H9 (cell line): ENCODE measurements around the gene DPH1. TPM values are rescaled to one million over a fixed set of nuclear protein-coding genes. Genes with fewer than 3 reads are reported as not detected.

Source experiments
- DNase-seq: peaks from one replicate; pipeline ENCODE4 v3.0.0-alpha.2; 2017
- H2AFZ ChIP-seq: one replicate; pipeline ENCODE4 v1.6.1; 2013; ENCODE audit warnings: mild to moderate bottlenecking, low read length, control low read depth, moderate library complexity
- H2AK5ac ChIP-seq: 2 replicates; pipeline ENCODE4 v1.6.1; 2013; ENCODE audit warnings: low read length, control low read depth, mixed read lengths; ENCODE audit not compliant: insufficient read length
- H2BK120ac ChIP-seq: one replicate; pipeline ENCODE4 v1.6.1; 2013; ENCODE audit warnings: low read depth, mild to moderate bottlenecking, low read length, control low read depth, inconsistent platforms; ENCODE audit not compliant: poor library complexity, severe bottlenecking
- H2BK12ac ChIP-seq: 2 replicates; pipeline ENCODE4 v1.6.1; 2013; ENCODE audit warnings: low read length, control low read depth, mixed read lengths, low read depth; ENCODE audit not compliant: insufficient read length
- H2BK15ac ChIP-seq: 2 replicates; pipeline ENCODE4 v1.6.1; 2013; ENCODE audit warnings: low read depth, low read length, control low read depth
- H2BK20ac ChIP-seq: one replicate; pipeline ENCODE4 v1.6.1; 2013; ENCODE audit warnings: low read depth, mild to moderate bottlenecking, low read length, control low read depth, inconsistent platforms; ENCODE audit not compliant: poor library complexity, severe bottlenecking
- H2BK5ac ChIP-seq: 2 replicates; pipeline ENCODE4 v1.6.1; 2013; ENCODE audit warnings: low read length, control low read depth, mixed read lengths; ENCODE audit not compliant: insufficient read length
- H3K14ac ChIP-seq: 2 replicates; pipeline ENCODE4 v1.6.1; 2013; ENCODE audit warnings: low read length, control low read depth; ENCODE audit not compliant: insufficient read depth
- H3K18ac ChIP-seq: 2 replicates; pipeline ENCODE4 v1.6.1; 2013; ENCODE audit warnings: low read depth, mild to moderate bottlenecking, mixed read lengths, low read length, control low read depth; ENCODE audit not compliant: insufficient read length
- H3K23ac ChIP-seq: 2 replicates; pipeline ENCODE4 v1.6.1; 2013; ENCODE audit warnings: low read length, control low read depth, mixed read lengths, low read depth; ENCODE audit not compliant: insufficient read length
- H3K23me2 ChIP-seq: 2 replicates; pipeline ENCODE4 v1.6.1; 2013; ENCODE audit warnings: low read depth, mild to moderate bottlenecking, mixed read lengths, low read length, control low read depth; ENCODE audit not compliant: insufficient read length, poor library complexity, severe bottlenecking
- H3K27ac ChIP-seq: 2 replicates; pipeline ENCODE4 v1.5.1; 2013; ENCODE audit warnings: low read length, control low read depth, mixed read lengths, low read depth; ENCODE audit not compliant: insufficient read length
- H3K27me3 ChIP-seq: 2 replicates; pipeline ENCODE4 v1.6.1; 2013; ENCODE audit warnings: low read length, control low read depth, inconsistent platforms; ENCODE audit not compliant: insufficient read depth
- H3K4ac ChIP-seq: 2 replicates; pipeline ENCODE4 v1.6.1; 2013; ENCODE audit warnings: low read depth, mild to moderate bottlenecking, control low read depth, inconsistent platforms, low read length, moderate library complexity
- H3K4me1 ChIP-seq: 2 replicates; pipeline ENCODE4 v1.6.1; 2013; ENCODE audit warnings: low read length, control low read depth, inconsistent platforms; ENCODE audit not compliant: insufficient read depth
- H3K4me2 ChIP-seq: 2 replicates; pipeline ENCODE4 v1.6.1; 2013; ENCODE audit warnings: low read length, control low read depth, mixed read lengths; ENCODE audit not compliant: insufficient read length, insufficient read depth
- H3K56ac ChIP-seq: 2 replicates; pipeline ENCODE4 v1.6.1; 2013; ENCODE audit warnings: low read depth, mild to moderate bottlenecking, mixed read lengths, low read length, control low read depth; ENCODE audit not compliant: insufficient read length
- H3K79me1 ChIP-seq: 2 replicates; pipeline ENCODE4 v1.6.1; 2013; ENCODE audit warnings: low read depth, mild to moderate bottlenecking, moderate library complexity, low read length, control low read depth, inconsistent platforms; ENCODE audit not compliant: insufficient read depth, poor library complexity, severe bottlenecking
- H3K79me2 ChIP-seq: 2 replicates; pipeline ENCODE4 v1.6.1; 2013; ENCODE audit warnings: low read length, control low read depth, inconsistent platforms; ENCODE audit not compliant: insufficient read depth
- H3K9ac ChIP-seq: 2 replicates; pipeline ENCODE4 v1.6.1; 2013; ENCODE audit warnings: low read length, control low read depth, mixed read lengths; ENCODE audit not compliant: insufficient read length; ENCODE audit errors: extremely low read depth
- H3K9me3 ChIP-seq: one replicate; pipeline ENCODE4 v1.6.1; 2013; ENCODE audit warnings: low read depth, low read length, inconsistent platforms; ENCODE audit not compliant: control insufficient read depth
- H3T11ph ChIP-seq: one replicate; pipeline ENCODE4 v1.6.1; 2013; ENCODE audit warnings: mild to moderate bottlenecking, low read length, control low read depth, inconsistent platforms
- H4K20me1 ChIP-seq: one replicate; pipeline ENCODE4 v1.6.1; 2013; ENCODE audit not compliant: control insufficient read depth, insufficient read length, insufficient read depth
- H4K5ac ChIP-seq: 2 replicates; pipeline ENCODE4 v1.6.1; 2013; ENCODE audit warnings: low read depth, mild to moderate bottlenecking, mixed read lengths, low read length, control low read depth; ENCODE audit not compliant: insufficient read length
- H4K8ac ChIP-seq: replicated peaks from 2 replicates; pipeline ENCODE4 v1.6.1; 2013; ENCODE audit warnings: low read length, control low read depth, mixed read lengths, low read depth; ENCODE audit not compliant: insufficient read length
- H4K91ac ChIP-seq: 2 replicates; pipeline ENCODE4 v1.6.1; 2013; ENCODE audit warnings: low read depth, mild to moderate bottlenecking, moderate library complexity, mixed read lengths, low read length, control low read depth; ENCODE audit not compliant: insufficient read length
- H3K27ac Mint-ChIP-seq, 3 experiments: 2 replicates in 2 of 3; 3 replicates in 1 of 3; pipeline ENCODE4 v1.8.0; 2020 to 2021; ENCODE audit warnings: mixed read lengths in 3 of 3, mild to moderate bottlenecking in 1 of 3, moderate library complexity in 1 of 3
- H3K27me3 Mint-ChIP-seq: 2 replicates; pipeline ENCODE4 v1.8.0; 2021; ENCODE audit warnings: low read depth, mild to moderate bottlenecking, moderate library complexity, mixed read lengths
- H3K36me3 Mint-ChIP-seq, 3 experiments: 2 replicates in 2 of 3; 3 replicates in 1 of 3; pipeline ENCODE4 v1.8.0; 2020 to 2021; ENCODE audit warnings: low read depth in 3 of 3, mixed read lengths in 3 of 3; ENCODE audit not compliant: insufficient read depth in 1 of 3
- H3K4me1 Mint-ChIP-seq, 2 experiments: 2 replicates each; pipeline ENCODE4 v1.8.0; 2020; ENCODE audit warnings: mixed read lengths in 2 of 2
- H3K4me3 Mint-ChIP-seq, 2 experiments: 2 replicates in 1 of 2; 3 replicates in 1 of 2; pipeline ENCODE4 v1.8.0; 2020 to 2021; ENCODE audit warnings: mild to moderate bottlenecking in 2 of 2, mixed read lengths in 2 of 2, moderate library complexity in 1 of 2
- H3K9me3 Mint-ChIP-seq, 2 experiments: 2 replicates in 1 of 2; 3 replicates in 1 of 2; pipeline ENCODE4 v1.8.0; 2020; ENCODE audit warnings: mild to moderate bottlenecking in 2 of 2, mixed read lengths in 2 of 2, moderate library complexity in 1 of 2
- WGBS: extraction: QIAGEN DNeasy Blood & Tissue Kit; methylation state at CpG from one replicate; pipeline ENCODE4 v1.1.7; 2013; ENCODE audit warnings: missing lambda C conversion rate, low lambda C conversion rate, mixed read lengths; ENCODE audit not compliant: insufficient read length; ENCODE audit errors: extremely low coverage; 5-methylcytosine and 5-hydroxymethylcytosine counted together
- total RNA-seq: library from RNA; stranded (reverse); gene quantifications from 2 replicates; pipeline ENCODE4 v1.2.1, GENCODE V29; 2021
- TF ChIP-seq, protein P1 (sequence below): fragments of 200-600 bp; sonication (generic); conservative IDR thresholded peaks from 3 replicates; pipeline ENCODE4 v1.8.0; 2021; ENCODE audit warnings: antibody characterized with exemption, mild to moderate bottlenecking

DPH1 gene
- total RNA-seq, 1 experiment from 2014 or later, result 27.5 TPM

GRCh38 chr17:2083613-2084035 lies 53.7 kb downstream of the DPH1 start:
- Mint-ChIP-seq H3K9me3 (no peaks in the 10 kb centered on the region), H3K4me1 (0 out of 4 replicates have a peak, but pooled peaks cover 0 to 1% of the 10 kb centered on the region in 2 experiments), H3K27me3 (no peaks in the 10 kb centered on the region; the same call in 1 of the 2 replicates), H3K4me3 (no peak overlapping the region; a peak in 1 of 5 replicates), H3K36me3 (peaks cover 3 to 36% (median 19%) of the 10 kb centered on the region in 3 experiments; a peak in 6 of 7 replicates), H3K27ac (peak overlapping the region in 2 of 3 experiments; percentile 9 to 41; a peak in 2 of 7 replicates)
- Histone ChIP-seq H3K23ac (no peak overlapping the region), H2BK120ac (no peak overlapping the region), H4K20me1 (no peaks in the 10 kb centered on the region), H3K18ac (no peak overlapping the region), H3K9me3 (no peaks in the 10 kb centered on the region), H2BK12ac (no peak overlapping the region), H3K23me2 (no peaks in the 10 kb centered on the region), H2BK20ac (no peak overlapping the region), H3K4me2 (no peak overlapping the region), H2BK15ac (no peak overlapping the region), H4K91ac (no peak overlapping the region), H3K27me3 (no peaks in the 10 kb centered on the region), H3K79me2 (no peaks in the 10 kb centered on the region), H2AFZ (no peak overlapping the region), H3K56ac (no peak overlapping the region), H2BK5ac (no peak overlapping the region), H4K5ac (no peak overlapping the region), H3K27ac (no peak overlapping the region), H2AK5ac (no peak overlapping the region), H3K4ac (no peak overlapping the region), H3K9ac (no peak overlapping the region), H4K8ac (no peak overlapping the region), H3K14ac (no peak overlapping the region), H3K79me1 (no peaks in the 10 kb centered on the region), H3T11ph (no peak overlapping the region), H3K4me1 (no peaks in the 10 kb centered on the region)
- no peak for DNase-seq
- WGBS, result no CpG with 5 or more reads among the region's 7 CpGs
- TF ChIP-seq, protein P1, sequence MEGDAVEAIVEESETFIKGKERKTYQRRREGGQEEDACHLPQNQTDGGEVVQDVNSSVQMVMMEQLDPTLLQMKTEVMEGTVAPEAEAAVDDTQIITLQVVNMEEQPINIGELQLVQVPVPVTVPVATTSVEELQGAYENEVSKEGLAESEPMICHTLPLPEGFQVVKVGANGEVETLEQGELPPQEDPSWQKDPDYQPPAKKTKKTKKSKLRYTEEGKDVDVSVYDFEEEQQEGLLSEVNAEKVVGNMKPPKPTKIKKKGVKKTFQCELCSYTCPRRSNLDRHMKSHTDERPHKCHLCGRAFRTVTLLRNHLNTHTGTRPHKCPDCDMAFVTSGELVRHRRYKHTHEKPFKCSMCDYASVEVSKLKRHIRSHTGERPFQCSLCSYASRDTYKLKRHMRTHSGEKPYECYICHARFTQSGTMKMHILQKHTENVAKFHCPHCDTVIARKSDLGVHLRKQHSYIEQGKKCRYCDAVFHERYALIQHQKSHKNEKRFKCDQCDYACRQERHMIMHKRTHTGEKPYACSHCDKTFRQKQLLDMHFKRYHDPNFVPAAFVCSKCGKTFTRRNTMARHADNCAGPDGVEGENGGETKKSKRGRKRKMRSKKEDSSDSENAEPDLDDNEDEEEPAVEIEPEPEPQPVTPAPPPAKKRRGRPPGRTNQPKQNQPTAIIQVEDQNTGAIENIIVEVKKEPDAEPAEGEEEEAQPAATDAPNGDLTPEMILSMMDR, result no peak
